Stimulated activated CD8-positive, alpha-beta memory T cell treated with anti-CD3 and anti-CD28 coated beads, Interleukin-15, amount 100 ng/mL, for 1 hour (primary cell): Measurements from ENCODE around the gene CFAP74.

ENCODE experiments used
- DNase-seq: peaks from one replicate; pipeline ENCODE4 v3.0.0-alpha.2; 2020; ENCODE audit warnings: low read depth

The CFAP74 gene

DNA sequence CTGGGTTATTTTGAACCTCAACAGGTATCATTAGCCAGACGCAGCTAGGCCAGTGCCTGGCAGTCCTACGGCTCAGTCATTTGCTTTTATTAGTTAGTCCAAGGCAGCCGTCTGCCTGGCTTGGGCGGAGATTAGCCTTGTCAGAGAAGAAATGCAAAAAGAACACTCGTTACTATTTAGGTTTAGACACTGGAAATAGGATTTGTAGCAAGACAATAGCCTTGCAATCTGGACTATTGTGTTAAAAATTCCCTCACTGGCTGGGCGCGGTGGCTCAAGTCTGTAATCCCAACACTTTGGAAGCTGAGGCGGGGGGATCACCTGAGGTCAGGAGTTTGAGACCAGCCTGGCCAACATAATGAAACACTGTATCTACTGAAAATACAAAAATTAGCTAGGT lies 35.7 kb upstream of the CFAP74 start:
- DNase-seq = no peak

DNA sequence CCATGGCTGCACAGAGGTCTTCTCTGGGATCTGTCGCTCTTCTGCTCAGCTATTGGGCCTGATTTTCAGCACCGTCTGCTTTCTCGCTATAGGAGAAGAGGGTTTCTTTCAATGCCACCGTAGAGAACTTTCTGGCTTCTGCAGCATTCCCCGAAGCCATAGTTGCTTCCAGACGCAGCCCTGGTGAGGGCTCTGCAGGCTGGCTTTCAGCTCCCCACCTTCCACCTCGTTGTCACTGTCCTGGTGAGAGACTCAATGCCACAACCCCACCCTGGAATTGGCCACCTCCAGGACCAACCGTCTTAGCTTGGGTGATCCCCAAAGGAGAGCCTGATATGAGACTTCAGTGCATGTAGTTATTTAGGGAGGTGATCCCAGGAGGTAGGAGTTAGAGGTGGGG lies 34.6 kb upstream of the CFAP74 start:
- no peak for DNase-seq

- no peak for DNase-seq
Observed at GRCh38 chr1:2037314-2037979, 33.9 kb upstream of the CFAP74 start.

DNA sequence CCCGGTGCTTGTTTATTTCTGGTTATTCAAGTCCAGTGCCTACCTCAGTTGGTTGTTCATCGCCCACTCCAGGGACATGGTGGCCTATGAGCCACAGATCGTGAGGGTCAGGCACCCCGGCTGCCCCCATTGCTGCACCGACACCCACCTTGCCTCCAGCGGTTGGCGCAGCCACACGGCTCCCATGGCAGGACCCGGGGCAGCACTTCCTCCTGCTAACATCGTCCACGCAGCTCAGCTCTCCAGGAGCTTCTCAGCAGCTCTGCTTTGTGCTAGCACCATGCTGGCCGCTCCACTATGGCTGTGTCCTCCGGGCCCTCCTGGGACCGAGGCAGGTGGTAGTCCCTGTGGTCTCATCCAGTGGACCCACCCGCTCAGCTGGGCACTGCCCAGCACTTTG lies 32.7 kb upstream of the CFAP74 start:
- DNase-seq = no peak

- no peak for DNase-seq
Observed at GRCh38 chr1:2033165-2033564, 29.6 kb upstream of the CFAP74 start.

DNA sequence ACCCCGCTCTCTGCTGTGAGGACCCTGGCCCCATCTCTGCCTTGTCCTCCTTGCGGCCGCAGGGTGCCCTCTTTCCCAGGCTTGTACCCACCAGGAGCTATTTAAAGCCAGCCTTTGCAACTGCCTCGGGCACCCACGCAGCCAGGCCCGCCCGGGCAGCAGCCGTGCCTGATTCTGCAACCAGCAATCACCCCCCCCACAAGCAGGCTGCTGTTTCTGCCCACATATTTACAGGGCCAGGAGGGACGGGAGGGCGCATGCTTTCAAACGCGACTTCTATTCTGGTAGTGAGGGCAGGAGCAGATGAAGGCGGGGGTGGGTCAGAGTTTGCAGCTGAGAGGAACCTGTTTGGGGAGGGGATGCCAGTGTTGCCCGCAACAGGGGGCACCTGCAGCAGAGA lies 29.2 kb upstream of the CFAP74 start:
- no peak for DNase-seq

DNA sequence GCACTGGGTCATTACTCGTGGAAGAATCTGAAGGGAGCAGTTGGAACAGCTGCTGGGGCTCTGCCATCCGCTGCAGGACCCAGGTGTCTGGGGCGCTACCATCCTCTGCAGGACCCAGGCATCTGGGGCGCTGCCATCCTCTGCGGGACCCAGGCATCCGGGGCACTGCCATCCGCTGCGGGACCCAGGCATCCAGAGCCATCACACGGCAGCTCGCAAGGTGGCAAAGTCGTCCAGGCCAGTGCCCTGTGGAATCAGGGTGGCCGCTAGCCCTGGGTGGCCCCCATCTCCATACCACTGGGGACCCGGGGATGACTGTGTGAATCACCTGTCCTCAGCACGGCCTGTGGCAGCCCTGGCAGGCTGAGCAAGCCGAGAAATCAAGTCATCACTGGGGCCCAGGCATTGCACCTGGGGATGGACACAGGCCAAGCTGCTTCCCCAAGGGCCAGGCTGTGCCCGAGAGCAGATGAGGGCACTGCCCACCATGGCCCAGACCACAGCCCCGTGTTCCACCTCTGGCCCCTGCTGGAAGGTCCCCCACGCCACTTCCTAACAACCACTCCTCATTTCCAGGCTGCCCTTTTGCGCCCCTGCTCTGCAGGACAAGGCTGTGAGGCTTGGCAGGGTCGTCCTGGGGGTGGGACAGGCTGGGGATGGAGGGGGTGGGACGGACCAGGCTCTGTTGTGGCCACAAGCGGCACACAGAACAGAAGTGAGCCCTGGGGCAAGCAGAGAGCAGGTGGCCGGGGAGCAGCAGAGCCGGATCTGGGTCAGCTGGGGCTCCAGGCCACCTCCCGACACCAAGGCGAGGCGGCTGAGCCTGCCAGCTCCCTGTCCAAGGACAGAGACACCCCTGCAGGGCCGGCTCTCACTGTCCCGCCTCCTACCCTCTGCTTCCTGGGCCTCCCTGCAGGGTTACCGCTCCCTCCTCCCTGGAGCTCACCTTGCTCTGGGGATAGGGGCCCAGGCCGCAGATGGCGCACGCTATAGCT lies 28.3 kb upstream of the CFAP74 start:
- DNase-seq = no peak

GRCh38 chr1:2030076-2030871 lies 26.7 kb upstream of the CFAP74 start:
- no peak for DNase-seq

GRCh38 chr1:2029561-2029960 lies 26.0 kb upstream of the CFAP74 start:
- DNase-seq = no peak

DNA sequence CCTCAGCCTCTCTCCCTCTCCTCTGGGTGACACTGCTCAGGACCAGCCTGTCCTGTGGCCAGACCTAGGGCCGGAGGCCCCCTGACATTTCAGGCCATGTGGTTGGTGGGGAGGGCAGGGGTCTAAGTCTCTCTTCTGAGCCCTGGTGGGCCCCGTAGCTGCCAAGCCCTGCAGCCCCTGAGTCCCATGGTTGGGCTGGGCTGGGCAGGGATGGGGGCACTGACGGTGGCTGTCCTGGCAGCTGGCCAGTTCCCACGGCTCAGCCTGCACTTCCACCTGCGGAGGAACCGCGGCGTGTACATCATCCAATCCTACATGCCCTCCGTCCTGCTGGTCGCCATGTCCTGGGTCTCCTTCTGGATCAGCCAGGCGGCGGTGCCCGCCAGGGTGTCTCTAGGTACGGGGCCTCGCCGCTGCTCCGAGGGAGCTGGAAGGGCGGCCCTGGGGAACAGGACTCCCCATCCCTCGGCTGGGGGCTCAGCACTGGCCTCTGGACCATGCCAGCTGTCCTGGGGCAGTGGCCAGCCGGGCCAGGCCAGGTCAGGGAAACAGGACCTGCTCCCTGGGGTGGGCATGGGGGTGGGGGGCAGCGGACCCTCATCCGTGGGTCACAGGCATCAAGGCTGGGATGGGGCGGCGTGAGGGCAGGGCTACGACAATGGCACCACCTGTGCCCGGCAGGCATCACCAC lies 25.4 kb upstream of the CFAP74 start:
- DNase-seq = no peak

GRCh38 chr1:2027961-2028583 lies 24.5 kb upstream of the CFAP74 start:
- no peak for DNase-seq

GRCh38 chr1:2025491-2025981 lies 21.9 kb upstream of the CFAP74 start:
- no peak for DNase-seq

DNA sequence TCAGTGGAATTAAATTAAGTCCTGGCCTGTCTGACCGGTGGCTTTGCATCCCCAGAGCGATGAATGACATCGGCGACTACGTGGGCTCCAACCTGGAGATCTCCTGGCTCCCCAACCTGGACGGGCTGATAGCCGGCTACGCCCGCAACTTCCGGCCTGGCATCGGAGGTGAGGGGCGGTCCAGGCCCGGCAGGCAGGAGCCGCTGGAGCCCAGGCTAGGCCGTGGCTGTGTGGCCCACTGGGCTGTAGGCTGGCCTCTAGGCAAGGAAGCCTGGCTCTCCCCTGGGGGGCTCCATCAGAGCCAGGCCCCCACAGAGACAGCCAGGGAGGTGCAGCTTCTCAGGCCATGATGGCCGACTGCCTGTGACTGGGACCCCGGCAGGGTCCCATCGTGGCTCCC lies 21.3 kb upstream of the CFAP74 start:
- no peak for DNase-seq

GRCh38 chr1:2024451-2024850 lies 20.9 kb upstream of the CFAP74 start:
- no peak for DNase-seq

- no peak for DNase-seq
Observed at GRCh38 chr1:2023187-2023586, 19.6 kb upstream of the CFAP74 start.

DNA sequence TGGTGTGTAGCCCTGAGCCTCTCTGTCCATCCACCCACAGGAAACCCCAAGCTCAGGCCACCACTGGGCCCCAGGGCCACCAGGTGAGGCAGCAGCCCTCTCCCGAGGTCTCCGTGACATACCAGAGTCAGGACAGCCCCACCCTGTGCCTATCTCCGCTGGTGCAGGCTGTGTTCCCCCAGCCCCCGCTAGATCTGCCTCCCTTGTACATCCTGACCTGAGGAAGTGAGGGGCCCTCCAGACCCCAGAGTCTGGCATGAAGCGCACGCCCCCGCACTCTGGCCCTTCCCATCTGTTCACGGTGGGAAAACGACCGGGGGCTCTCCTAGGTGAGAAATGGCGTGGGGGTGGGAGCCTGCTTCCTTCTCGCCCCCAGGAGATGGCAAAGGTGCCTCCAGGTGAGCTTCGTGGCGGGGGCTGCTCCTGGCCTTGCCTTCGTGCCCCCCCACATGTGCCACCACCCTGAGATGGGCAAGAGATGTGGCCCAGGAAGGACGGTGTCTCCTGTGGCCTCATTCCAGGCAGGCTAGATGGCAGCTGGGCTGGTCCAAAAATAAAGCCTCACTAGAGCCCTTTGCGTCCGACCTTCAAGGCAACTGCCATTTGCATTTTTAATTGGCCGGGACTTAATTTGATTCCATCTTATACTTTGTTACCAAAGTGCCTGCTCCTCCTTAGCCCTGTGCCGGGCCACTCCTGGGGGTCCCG lies 18.6 kb upstream of the CFAP74 start:
- DNase-seq = no peak

DNA sequence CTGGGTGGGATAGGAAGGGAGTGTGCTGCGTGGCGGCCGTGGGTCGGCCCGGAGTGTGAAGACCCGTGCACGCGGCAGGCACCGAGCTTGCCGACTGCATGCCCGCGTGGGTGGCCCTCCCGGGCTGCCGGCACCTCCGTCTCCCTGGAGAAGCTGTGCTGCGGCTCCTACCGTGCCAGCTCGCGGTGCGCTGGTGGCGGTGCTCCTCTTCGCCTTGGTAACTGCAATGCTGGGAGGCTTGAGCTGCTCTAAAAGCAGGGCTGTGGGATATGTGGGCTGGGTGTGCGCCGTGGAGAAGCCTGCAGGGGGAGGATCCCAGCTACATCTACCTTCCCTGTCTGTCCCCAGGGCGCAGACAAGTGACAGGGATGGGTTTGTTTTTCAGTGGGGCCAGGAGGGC lies 18.0 kb upstream of the CFAP74 start:
- DNase-seq = no peak

DNA sequence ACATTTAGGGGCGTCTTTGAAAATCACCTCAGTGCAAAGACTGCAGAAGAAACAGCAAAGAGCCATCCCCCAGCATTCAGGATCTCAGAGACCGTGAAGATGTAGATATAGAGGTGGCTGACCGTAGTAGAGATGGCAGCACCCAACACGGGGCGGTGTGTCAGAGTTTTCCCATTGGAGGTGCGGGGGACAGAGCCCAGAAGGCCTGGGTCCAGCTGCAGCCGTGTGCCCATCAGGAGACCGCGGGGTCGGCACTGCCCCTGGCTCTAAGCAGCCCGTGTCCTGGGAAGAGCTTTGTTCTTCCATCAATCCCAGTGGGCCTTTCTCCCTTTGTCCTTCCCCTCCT lies 16.7 kb upstream of the CFAP74 start:
- DNase-seq = no peak

GRCh38 chr1:2019571-2020309 lies 16.2 kb upstream of the CFAP74 start:
- no peak for DNase-seq

GRCh38 chr1:2019172-2019543 lies 15.6 kb upstream of the CFAP74 start, which contains the start of gene GABRD:
TSS of gene GABRD (plus strand) at chr1:2019345. CDS start at chr1:2019424, 79 bp downstream.
- DNase-seq = no peak
